ENCODE measurements around the gene RPL11. TPM values are rescaled to one million over a fixed set of nuclear protein-coding genes. Genes with fewer than 3 reads are reported as not detected.

The RPL11 gene
- total and polyA plus RNA-seq, 2 of the 8 experiments (the other 6 are each of a cell fraction or from before 2014, with no cell fraction given), result 1,192 to 1,426 TPM

DNA sequence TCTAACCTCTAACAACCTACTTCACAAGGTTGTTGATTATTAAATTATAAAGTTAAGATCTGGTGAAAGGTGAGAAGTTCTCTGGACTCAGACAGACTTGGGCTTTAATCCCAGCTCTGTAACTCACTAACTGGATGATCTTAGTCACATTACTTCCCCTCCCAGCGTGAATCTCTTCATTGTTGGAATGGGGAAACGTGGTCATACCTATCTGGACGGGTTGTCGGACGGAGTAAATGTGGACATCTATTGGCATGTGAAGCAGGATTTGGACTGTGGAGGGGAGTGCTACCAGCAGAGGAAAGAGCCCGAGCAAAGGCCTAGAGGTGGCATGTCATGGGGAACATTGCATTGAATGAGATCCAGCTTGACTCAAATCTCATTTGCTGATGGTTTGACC, 45.1 kb upstream of the RPL11 start:
- Histone ChIP-seq H3K36me3 (ENCODE audit: control insufficient read depth in 2 of 4, insufficient read depth in 4 of 4, low read length in 3 of 4) (no peaks in the 10 kb centered on the region), H2BK20ac (ENCODE audit: low read length) (no peak overlapping the region), H3K9ac (replicated peaks in 1 of 4; ENCODE audit: extremely low read depth in 1 of 4, low read depth in 3 of 4, low read length in 3 of 4) (no peak overlapping the region), H4K91ac (replicated peaks; ENCODE audit: insufficient read length, low read length) (no peak overlapping the region), H2AK5ac (ENCODE audit: low read depth, low read length) (no peak overlapping the region; the same call in 1 of the 2 replicates), H3K4ac (replicated peaks; ENCODE audit: insufficient read length, low read depth, low read length) (no peak overlapping the region), H4K20me1 (replicated peaks in 1 of 2; ENCODE audit: control insufficient read depth in 1 of 2, insufficient read depth in 2 of 2, low read length in 2 of 2) (no peaks in the 10 kb centered on the region), H3K79me1 (ENCODE audit: low read depth, low read length) (no peaks in the 10 kb centered on the region), H3K27me3 (replicated peaks in 1 of 4; ENCODE audit: control insufficient read depth in 3 of 4, extremely low read depth in 1 of 4, insufficient read depth in 3 of 4, low read length in 3 of 4) (peaks cover 0 to 2% (median 0%) of the 10 kb centered on the region in 4 experiments; a peak in 2 of 7 replicates), H3K9me3 (ENCODE audit: insufficient read depth in 2 of 2, low read depth in 1 of 2, low read length in 1 of 2) (no peaks in the 10 kb centered on the region), H3K27ac (ENCODE audit: low read depth, low read length) (no peak overlapping the region), H3K4me1 (replicated peaks in 1 of 4; ENCODE audit: control insufficient read depth in 3 of 4, insufficient read depth in 4 of 4, low read length in 3 of 4) (peaks cover 0 to 4% (median 2%) of the 10 kb centered on the region in 4 experiments; a peak in 3 of 7 replicates), H4K5ac (ENCODE audit: insufficient read length, low read depth, low read length) (no peak overlapping the region), H3K4me3 (ENCODE audit: extremely low read depth in 1 of 4, insufficient read depth in 2 of 4, low read depth in 3 of 4, low read length in 4 of 4) (no peak overlapping the region), H3K23ac (ENCODE audit: insufficient read length) (no peak overlapping the region), H3K18ac (ENCODE audit: extremely low read depth, low read length) (no peak overlapping the region), H2BK15ac (ENCODE audit: low read length) (no peak overlapping the region), H3K56ac (replicated peaks; ENCODE audit: insufficient read length, low read depth, low read length) (no peak overlapping the region), H2BK5ac (ENCODE audit: low read depth, low read length) (no peak overlapping the region), H3K23me2 (ENCODE audit: low read depth, low read length) (no peaks in the 10 kb centered on the region), H3K14ac (ENCODE audit: insufficient read length) (no peak overlapping the region), H2BK120ac (replicated peaks; ENCODE audit: low read depth, low read length) (no peak overlapping the region), H3K4me2 (ENCODE audit: insufficient read depth in 1 of 2, low read depth in 2 of 2, low read length in 2 of 2) (no peak overlapping the region), H2AFZ (ENCODE audit: low read length) (no peak overlapping the region), H2BK12ac (ENCODE audit: low read depth, low read length) (no peak overlapping the region), H3K79me2 (ENCODE audit: control insufficient read depth in 1 of 2, insufficient read depth in 2 of 2, low read length in 2 of 2) (no peaks in the 10 kb centered on the region), H4K8ac (ENCODE audit: extremely low read depth, insufficient read depth, low read length) (no peak overlapping the region)
- 87% methylated on average over 6 of the region's 6 CpGs; no CpG with 5 or more reads in 1 of the 2 experiments for WGBS, 2 experiments (ENCODE audit: extremely low coverage in 1 of 2, insufficient coverage in 1 of 2, insufficient read length in 1 of 2, insufficient replicate concordance in 2 of 2, low coverage in 1 of 2, low lambda C conversion rate in 2 of 2, missing lambda C conversion rate in 1 of 2)
- TF ChIP-seq, protein P1, sequence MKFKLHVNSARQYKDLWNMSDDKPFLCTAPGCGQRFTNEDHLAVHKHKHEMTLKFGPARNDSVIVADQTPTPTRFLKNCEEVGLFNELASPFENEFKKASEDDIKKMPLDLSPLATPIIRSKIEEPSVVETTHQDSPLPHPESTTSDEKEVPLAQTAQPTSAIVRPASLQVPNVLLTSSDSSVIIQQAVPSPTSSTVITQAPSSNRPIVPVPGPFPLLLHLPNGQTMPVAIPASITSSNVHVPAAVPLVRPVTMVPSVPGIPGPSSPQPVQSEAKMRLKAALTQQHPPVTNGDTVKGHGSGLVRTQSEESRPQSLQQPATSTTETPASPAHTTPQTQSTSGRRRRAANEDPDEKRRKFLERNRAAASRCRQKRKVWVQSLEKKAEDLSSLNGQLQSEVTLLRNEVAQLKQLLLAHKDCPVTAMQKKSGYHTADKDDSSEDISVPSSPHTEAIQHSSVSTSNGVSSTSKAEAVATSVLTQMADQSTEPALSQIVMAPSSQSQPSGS (IDR thresholded peaks at IDR 0.05; ENCODE audit: low read length), result no peak
- TF ChIP-seq SP1 (IDR thresholded peaks at IDR 0.05; ENCODE audit: low read depth, low read length) (no peak), CHD1 (IDR thresholded peaks at IDR 0.05; ENCODE audit: low read depth, low read length) (no peak), TAF1 (IDR thresholded peaks at IDR 0.05; ENCODE audit: low read depth, low read length) (no peak), SP2 (IDR thresholded peaks at IDR 0.05; ENCODE audit: low read length) (no peak), SIRT6 (IDR thresholded peaks at IDR 0.05; ENCODE audit: low read length) (no peak), POLR2A (IDR thresholded peaks at IDR 0.05; ENCODE audit: control extremely low read depth in 1 of 2, low read depth in 2 of 2, low read length in 2 of 2) (no peak)
- TF ChIP-seq, protein P2, sequence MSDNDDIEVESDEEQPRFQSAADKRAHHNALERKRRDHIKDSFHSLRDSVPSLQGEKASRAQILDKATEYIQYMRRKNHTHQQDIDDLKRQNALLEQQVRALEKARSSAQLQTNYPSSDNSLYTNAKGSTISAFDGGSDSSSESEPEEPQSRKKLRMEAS (IDR thresholded peaks at IDR 0.05), result no peak
- TF ChIP-seq, protein P3, sequence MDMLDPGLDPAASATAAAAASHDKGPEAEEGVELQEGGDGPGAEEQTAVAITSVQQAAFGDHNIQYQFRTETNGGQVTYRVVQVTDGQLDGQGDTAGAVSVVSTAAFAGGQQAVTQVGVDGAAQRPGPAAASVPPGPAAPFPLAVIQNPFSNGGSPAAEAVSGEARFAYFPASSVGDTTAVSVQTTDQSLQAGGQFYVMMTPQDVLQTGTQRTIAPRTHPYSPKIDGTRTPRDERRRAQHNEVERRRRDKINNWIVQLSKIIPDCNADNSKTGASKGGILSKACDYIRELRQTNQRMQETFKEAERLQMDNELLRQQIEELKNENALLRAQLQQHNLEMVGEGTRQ (IDR thresholded peaks at IDR 0.05; ENCODE audit: low read length), result no peak
- FAIRE-seq, result no peak
- ChIA-PET CTCF (ENCODE audit: partially characterized antibody) (interaction anchor here (0.6 to 26.6 kb wide), 10 partner anchors 10 to 423 kb away, joined by 3 to 706 read pairs (median 3); partner anchors contain the start of gene ID3), POLR2A (ENCODE audit: partially characterized antibody) (interaction anchor here (4.2 kb wide), 1 partner anchor 91 kb away, joined by 17 read pairs; no protein-coding TSS in a partner anchor)
- DNase-seq (ENCODE audit: low read depth in 1 of 2, low spot score in 2 of 2), result no peak

All from H1 (cell line).